SK-N-SH treated with all-trans-retinoic acid at 6 μM for 48 hours (cell line): ENCODE measurements around the gene SLC6A3.
"Not testable (repeated sequence)": the region's sequence is repeated elsewhere in the genome, so short reads cannot be mapped to it uniquely, and the experiment has no call there.

ENCODE experiments used
- ATAC-seq: fragments of 200-7000 bp; cut with Tn5 transposase; 3 replicates; pipeline ENCODE4 v1.9.1; 2020; ENCODE audit warnings: mild to moderate bottlenecking, moderate library complexity
- ESRRG ChIP-seq: fragments of 250-450 bp; sonication (Bioruptor Pico); IDR thresholded peaks from 2 replicates; pipeline ENCODE4 v1.6.1; 2021; ENCODE audit warnings: mild to moderate bottlenecking
- GLIS3 ChIP-seq: fragments of 250-450 bp; sonication (Bioruptor Pico); IDR thresholded peaks from 2 replicates; pipeline ENCODE4 v1.5.0; 2020; ENCODE audit warnings: mild to moderate bottlenecking, moderate library complexity
- ISL1 ChIP-seq: fragments of 250-450 bp; sonication (Bioruptor Pico); IDR thresholded peaks from 2 replicates; pipeline ENCODE4 v2.1.2; 2022; ENCODE audit warnings: mild to moderate bottlenecking, moderate library complexity
- OSR1 ChIP-seq: fragments of 250-450 bp; sonication (Bioruptor Pico); IDR thresholded peaks from 2 replicates; pipeline ENCODE4 v1.8.0; 2022; ENCODE audit warnings: moderate library complexity, mild to moderate bottlenecking, inconsistent platforms
- RARB ChIP-seq: fragments of 250-450 bp; sonication (Bioruptor Pico); IDR thresholded peaks from 2 replicates; pipeline ENCODE4 v1.8.0; 2021; ENCODE audit warnings: mild to moderate bottlenecking, moderate library complexity
- SNAI2 ChIP-seq: fragments of 250-450 bp; sonication (Bioruptor Pico); IDR thresholded peaks from 2 replicates; pipeline ENCODE4 v1.5.0; 2020; ENCODE audit warnings: mild to moderate bottlenecking, moderate library complexity
- TCF4 ChIP-seq: fragments of 250-450 bp; sonication (Bioruptor Pico); IDR thresholded peaks from 2 replicates; pipeline ENCODE4 v1.8.0; 2021; ENCODE audit warnings: mild to moderate bottlenecking, moderate library complexity, borderline replicate concordance
- TOX ChIP-seq: fragments of 250-450 bp; sonication (Bioruptor Pico); IDR thresholded peaks from 2 replicates; pipeline ENCODE4 v1.8.0; 2021; ENCODE audit warnings: mild to moderate bottlenecking, moderate library complexity, borderline replicate concordance
- ZC3H10 ChIP-seq: fragments of 250-450 bp; sonication (Bioruptor Pico); IDR thresholded peaks from 2 replicates; pipeline ENCODE4 v1.5.1; 2021; ENCODE audit warnings: mild to moderate bottlenecking, moderate library complexity
- ZFP3 ChIP-seq: fragments of 250-450 bp; sonication (Bioruptor Pico); IDR thresholded peaks from 2 replicates; pipeline ENCODE4 v1.5.0; 2020; ENCODE audit warnings: mild to moderate bottlenecking, moderate library complexity
- ZFP30 ChIP-seq: fragments of 450-650 bp; formaldehyde crosslinking; IDR thresholded peaks from 2 replicates; pipeline ENCODE4 v1.5.0; 2022; ENCODE audit warnings: mild to moderate bottlenecking, moderate library complexity
- ZNF565 ChIP-seq: fragments of 450-650 bp; formaldehyde crosslinking; conservative IDR thresholded peaks from 2 replicates; pipeline ENCODE4 v1.5.0; 2020; ENCODE audit warnings: low read depth, mild to moderate bottlenecking, moderate library complexity
- ZNF70 ChIP-seq: fragments of 450-650 bp; formaldehyde crosslinking; IDR thresholded peaks from 2 replicates; pipeline ENCODE4 v1.5.0; 2020; ENCODE audit warnings: mild to moderate bottlenecking, moderate library complexity
- ZNF8 ChIP-seq: fragments of 450-650 bp; formaldehyde crosslinking; IDR thresholded peaks from 2 replicates; pipeline ENCODE4 v1.5.0; 2020; ENCODE audit warnings: mild to moderate bottlenecking, moderate library complexity
- TF ChIP-seq, protein P1 (sequence below): fragments of 250-450 bp; sonication (Bioruptor Pico); IDR thresholded peaks from 2 replicates; pipeline ENCODE4 v1.5.0; 2020; ENCODE audit warnings: mild to moderate bottlenecking, moderate library complexity
- TF ChIP-seq, protein P2 (sequence below): fragments of 250-450 bp; sonication (Bioruptor Pico); IDR thresholded peaks from 2 replicates; pipeline ENCODE4 v1.5.1; 2020; ENCODE audit warnings: low read depth, mild to moderate bottlenecking, moderate library complexity
- TF ChIP-seq, protein P3 (sequence below): fragments of 250-450 bp; sonication (Bioruptor Pico); IDR thresholded peaks from 2 replicates; pipeline ENCODE4 v1.5.1; 2021; ENCODE audit warnings: mild to moderate bottlenecking, moderate library complexity
- TF ChIP-seq, protein P4 (sequence below): fragments of 250-450 bp; sonication (Bioruptor Pico); IDR thresholded peaks from 2 replicates; pipeline ENCODE4 v1.8.0; 2020; ENCODE audit warnings: mild to moderate bottlenecking, moderate library complexity, borderline replicate concordance

The SLC6A3 gene

DNA sequence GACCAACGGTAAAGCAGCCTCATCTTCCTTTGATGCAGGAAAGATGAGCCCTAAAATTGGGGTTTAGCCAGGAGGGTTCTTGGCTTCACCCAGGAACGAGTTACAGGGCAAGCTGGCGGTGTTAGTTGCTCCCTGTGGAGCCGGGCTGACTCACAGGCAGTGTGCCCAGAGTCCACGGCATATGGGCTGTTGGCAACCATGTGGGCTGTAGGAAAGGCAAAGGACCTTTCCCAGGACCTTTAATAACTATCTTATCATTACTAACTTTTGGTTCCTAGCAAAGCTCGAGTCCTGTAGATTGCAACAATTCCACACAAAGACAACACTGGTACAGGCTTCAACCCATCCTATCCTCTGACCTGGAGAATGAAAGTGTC, 70.6 kb downstream of the SLC6A3 start:
- no peak for ATAC-seq
- TF ChIP-seq, protein P1, sequence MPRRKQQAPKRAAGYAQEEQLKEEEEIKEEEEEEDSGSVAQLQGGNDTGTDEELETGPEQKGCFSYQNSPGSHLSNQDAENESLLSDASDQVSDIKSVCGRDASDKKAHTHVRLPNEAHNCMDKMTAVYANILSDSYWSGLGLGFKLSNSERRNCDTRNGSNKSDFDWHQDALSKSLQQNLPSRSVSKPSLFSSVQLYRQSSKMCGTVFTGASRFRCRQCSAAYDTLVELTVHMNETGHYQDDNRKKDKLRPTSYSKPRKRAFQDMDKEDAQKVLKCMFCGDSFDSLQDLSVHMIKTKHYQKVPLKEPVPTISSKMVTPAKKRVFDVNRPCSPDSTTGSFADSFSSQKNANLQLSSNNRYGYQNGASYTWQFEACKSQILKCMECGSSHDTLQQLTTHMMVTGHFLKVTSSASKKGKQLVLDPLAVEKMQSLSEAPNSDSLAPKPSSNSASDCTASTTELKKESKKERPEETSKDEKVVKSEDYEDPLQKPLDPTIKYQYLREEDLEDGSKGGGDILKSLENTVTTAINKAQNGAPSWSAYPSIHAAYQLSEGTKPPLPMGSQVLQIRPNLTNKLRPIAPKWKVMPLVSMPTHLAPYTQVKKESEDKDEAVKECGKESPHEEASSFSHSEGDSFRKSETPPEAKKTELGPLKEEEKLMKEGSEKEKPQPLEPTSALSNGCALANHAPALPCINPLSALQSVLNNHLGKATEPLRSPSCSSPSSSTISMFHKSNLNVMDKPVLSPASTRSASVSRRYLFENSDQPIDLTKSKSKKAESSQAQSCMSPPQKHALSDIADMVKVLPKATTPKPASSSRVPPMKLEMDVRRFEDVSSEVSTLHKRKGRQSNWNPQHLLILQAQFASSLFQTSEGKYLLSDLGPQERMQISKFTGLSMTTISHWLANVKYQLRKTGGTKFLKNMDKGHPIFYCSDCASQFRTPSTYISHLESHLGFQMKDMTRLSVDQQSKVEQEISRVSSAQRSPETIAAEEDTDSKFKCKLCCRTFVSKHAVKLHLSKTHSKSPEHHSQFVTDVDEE (CRISPR knock-in tag) = no peak
- TF ChIP-seq SNAI2 = no peak
- no peak for TF ChIP-seq ZNF565 (CRISPR knock-in tag)
- no peak for TF ChIP-seq ZC3H10 (CRISPR knock-in tag)

DNA sequence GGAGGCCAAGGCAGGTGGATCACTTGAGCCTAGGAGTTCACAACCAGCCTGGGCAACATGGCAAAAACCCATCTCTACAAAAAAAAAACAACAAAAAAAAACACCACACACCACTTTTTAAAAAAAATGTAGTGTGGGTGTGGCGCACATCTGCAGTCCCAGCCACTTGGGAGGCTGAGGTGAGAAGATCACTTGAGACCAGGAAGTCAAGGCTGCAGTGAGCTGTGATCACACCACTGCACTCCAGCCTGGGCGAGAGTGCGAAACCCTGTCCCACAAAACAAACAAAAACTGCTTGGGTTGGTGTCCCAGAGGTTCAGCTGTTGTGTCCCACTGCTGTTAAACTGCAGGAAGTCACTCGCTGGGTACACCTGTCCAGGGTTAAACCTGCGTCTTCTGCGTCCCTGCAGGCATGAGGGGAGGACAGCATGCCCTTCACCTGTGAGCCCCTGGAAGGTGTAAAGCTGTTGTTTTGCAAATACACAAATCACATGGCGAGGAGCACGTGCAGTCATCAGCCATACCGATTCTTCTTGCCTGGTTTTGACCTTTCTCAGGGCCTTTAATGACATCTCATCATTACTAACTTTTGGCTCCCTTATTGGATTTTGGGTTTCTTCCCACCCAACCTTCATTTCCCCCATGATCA, 71.1 kb downstream of the SLC6A3 start:
- no peak for ATAC-seq
- TF ChIP-seq, protein P2, sequence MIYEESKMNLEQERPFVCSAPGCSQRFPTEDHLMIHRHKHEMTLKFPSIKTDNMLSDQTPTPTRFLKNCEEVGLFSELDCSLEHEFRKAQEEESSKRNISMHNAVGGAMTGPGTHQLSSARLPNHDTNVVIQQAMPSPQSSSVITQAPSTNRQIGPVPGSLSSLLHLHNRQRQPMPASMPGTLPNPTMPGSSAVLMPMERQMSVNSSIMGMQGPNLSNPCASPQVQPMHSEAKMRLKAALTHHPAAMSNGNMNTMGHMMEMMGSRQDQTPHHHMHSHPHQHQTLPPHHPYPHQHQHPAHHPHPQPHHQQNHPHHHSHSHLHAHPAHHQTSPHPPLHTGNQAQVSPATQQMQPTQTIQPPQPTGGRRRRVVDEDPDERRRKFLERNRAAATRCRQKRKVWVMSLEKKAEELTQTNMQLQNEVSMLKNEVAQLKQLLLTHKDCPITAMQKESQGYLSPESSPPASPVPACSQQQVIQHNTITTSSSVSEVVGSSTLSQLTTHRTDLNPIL (CRISPR knock-in tag) = no peak
- no peak for TF ChIP-seq OSR1 (CRISPR knock-in tag)
- no peak for TF ChIP-seq ZC3H10 (CRISPR knock-in tag)
- TF ChIP-seq ISL1 (CRISPR knock-in tag) = no peak
- TF ChIP-seq TOX = no peak
- no peak for TF ChIP-seq ZNF8 (CRISPR knock-in tag)
- TF ChIP-seq ESRRG (CRISPR knock-in tag) = no peak
- TF ChIP-seq ZNF70 (CRISPR knock-in tag) = no peak
- TF ChIP-seq SNAI2 = no peak
- TF ChIP-seq ZFP30 (CRISPR knock-in tag) = no peak
- TF ChIP-seq, all 23 proteins: peak for 0

DNA sequence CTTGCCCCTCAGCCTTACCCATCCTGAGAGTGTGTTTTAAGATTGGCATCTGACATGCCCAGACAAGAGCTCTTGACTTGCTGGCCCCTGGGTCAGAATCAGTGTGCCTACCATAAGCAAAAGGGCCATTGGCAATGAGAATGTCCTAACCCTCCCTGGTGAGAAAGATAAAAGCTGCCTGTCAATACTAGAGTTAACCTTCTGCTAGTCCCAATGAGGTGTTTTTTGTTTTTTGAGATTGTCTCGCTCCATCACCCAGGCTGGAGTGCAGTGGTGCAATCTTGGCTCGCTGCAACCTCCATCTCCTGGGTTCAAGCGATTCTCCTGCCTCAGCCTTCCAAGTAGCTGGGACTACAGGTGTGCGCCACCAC, 73.3 kb downstream of the SLC6A3 start:
- ATAC-seq = not testable (repeated sequence)

DNA sequence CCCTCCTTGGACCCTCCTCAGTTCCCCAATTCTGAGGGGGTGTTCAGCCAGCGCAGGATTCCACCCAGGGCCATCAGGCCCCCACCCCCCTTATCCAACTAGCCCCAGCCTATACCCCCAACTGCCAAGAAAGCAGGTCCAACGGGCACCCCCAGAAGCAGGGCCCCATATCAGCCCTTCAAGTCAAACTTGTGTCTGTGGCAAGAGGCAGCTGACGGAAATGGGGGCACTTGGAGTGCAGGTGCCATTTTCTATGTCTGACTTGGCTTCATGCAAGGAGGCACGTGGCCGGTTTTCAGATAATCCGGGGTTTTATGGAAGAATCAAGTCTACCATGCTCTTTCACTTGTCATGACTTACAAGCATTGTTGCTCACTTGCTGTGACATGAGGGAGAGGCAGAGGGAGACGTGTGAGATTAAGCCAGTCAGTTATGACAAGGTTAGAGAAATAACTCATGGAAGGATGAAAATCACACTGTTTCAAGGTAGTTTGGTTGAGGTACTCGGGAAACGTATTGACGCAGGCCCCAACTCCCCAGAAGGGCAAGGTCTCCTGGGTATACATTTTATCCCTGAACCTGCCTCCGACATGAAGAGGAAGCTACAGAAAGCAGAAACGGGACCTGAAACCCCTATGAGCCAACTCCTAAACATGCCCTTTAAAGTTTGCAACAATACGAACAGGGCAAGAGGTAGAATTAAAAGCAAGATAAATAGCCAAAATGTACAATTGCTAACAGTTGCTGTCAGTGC, 73.8 kb downstream of the SLC6A3 start:
- ATAC-seq = no peak

More for the DNA sequence above, 73.8 kb downstream of the SLC6A3 start:
- TF ChIP-seq RARB (CRISPR knock-in tag) (no peak), ZFP3 (CRISPR knock-in tag) (no peak), ZNF565 (CRISPR knock-in tag) (no peak), ESRRG (CRISPR knock-in tag) (no peak), GLIS3 (no peak), TOX (no peak), ISL1 (CRISPR knock-in tag) (no peak), SNAI2 (no peak), TCF4 (no peak), ZNF70 (CRISPR knock-in tag) (no peak)
- TF ChIP-seq, protein P1 (CRISPR knock-in tag) = no peak
- TF ChIP-seq, protein P3, sequence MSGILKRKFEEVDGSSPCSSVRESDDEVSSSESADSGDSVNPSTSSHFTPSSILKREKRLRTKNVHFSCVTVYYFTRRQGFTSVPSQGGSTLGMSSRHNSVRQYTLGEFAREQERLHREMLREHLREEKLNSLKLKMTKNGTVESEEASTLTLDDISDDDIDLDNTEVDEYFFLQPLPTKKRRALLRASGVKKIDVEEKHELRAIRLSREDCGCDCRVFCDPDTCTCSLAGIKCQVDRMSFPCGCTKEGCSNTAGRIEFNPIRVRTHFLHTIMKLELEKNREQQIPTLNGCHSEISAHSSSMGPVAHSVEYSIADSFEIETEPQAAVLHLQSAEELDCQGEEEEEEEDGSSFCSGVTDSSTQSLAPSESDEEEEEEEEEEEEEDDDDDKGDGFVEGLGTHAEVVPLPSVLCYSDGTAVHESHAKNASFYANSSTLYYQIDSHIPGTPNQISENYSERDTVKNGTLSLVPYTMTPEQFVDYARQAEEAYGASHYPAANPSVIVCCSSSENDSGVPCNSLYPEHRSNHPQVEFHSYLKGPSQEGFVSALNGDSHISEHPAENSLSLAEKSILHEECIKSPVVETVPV (CRISPR knock-in tag) = no peak
- TF ChIP-seq, protein P4, sequence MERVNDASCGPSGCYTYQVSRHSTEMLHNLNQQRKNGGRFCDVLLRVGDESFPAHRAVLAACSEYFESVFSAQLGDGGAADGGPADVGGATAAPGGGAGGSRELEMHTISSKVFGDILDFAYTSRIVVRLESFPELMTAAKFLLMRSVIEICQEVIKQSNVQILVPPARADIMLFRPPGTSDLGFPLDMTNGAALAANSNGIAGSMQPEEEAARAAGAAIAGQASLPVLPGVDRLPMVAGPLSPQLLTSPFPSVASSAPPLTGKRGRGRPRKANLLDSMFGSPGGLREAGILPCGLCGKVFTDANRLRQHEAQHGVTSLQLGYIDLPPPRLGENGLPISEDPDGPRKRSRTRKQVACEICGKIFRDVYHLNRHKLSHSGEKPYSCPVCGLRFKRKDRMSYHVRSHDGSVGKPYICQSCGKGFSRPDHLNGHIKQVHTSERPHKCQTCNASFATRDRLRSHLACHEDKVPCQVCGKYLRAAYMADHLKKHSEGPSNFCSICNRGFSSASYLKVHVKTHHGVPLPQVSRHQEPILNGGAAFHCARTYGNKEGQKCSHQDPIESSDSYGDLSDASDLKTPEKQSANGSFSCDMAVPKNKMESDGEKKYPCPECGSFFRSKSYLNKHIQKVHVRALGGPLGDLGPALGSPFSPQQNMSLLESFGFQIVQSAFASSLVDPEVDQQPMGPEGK = no peak
